Heart right ventricle (tissue), 16 donors: ENCODE measurements around the gene TIE1. TPM values are rescaled to one million over a fixed set of nuclear protein-coding genes. Genes with fewer than 3 reads are reported as not detected.
A peak's percentile ranks its signal among the peaks of the same experiment; 100 is the strongest.

ENCODE experiments used
- ATAC-seq, 8 donors: fragments of 200-7000 bp; cut with Tn5 transposase; one replicate each; pipeline ENCODE4 v1.9.1; 2020; ENCODE audit warnings: mild to moderate bottlenecking in 8 of 8, moderate library complexity in 8 of 8, moderate number of reproducible peaks in 1 of 8
- DNase-seq, 2 donors: peaks; one replicate each; pipeline ENCODE4 v3.0.0-alpha.2; 2020
- H3K27ac ChIP-seq, 10 donors: fragments of 200-600 bp; sonication (generic) in 2 of 10; one replicate each; pipeline versions ENCODE4 v1.5.0 to v1.8.0; 2020 to 2022; ENCODE audit warnings: mild to moderate bottlenecking in 3 of 10
- H3K27me3 ChIP-seq, 7 donors: fragments of 200-600 bp; one replicate each; pipeline ENCODE4 v1.8.0; 2021 to 2022; ENCODE audit warnings: mild to moderate bottlenecking in 2 of 7
- H3K36me3 ChIP-seq, 9 donors: fragments of 200-600 bp; sonication (generic) in 1 of 9; one replicate each; pipeline versions ENCODE4 v1.5.0 to v1.8.0; 2020 to 2022; ENCODE audit warnings: mild to moderate bottlenecking in 2 of 9
- H3K4me1 ChIP-seq, 9 donors: fragments of 200-600 bp; sonication (generic) in 1 of 9; one replicate each; pipeline versions ENCODE4 v1.5.0 to v1.8.0; 2020 to 2022; ENCODE audit warnings: mild to moderate bottlenecking in 4 of 9
- H3K4me3 ChIP-seq, 10 donors: fragments of 200-600 bp; sonication (generic) in 2 of 10; one replicate each; pipeline versions ENCODE4 v1.5.0 to v1.8.0; 2020 to 2022; ENCODE audit warnings: mild to moderate bottlenecking in 7 of 10, moderate library complexity in 2 of 10
- H3K9me3 ChIP-seq, 11 donors: fragments of 200-600 bp in 10 of 11; sonication (generic) in 2 of 11; one replicate each; pipeline versions ENCODE4 v1.5.0 to v1.8.0; 2013 to 2022; ENCODE audit warnings: mild to moderate bottlenecking in 2 of 11, control low read depth in 1 of 11, moderate library complexity in 1 of 11
- WGBS, 2 donors: extraction: QIAGEN DNeasy Blood & Tissue Kit; methylation state at CpG; one replicate each; pipeline ENCODE4 v1.1.7; 2013; ENCODE audit warnings: inconsistent platforms in 1 of 2; 5-methylcytosine and 5-hydroxymethylcytosine counted together
- intact Hi-C, 10 donors: fragments of 100-400 bp; cut with DNase I; formaldehyde crosslinking; loops; one replicate each; pipeline versions ENCODE4 v1.11.1 to v1.14.2; 2022
- polyA plus RNA-seq, 2 donors: library from polyadenylated mRNA; stranded (reverse); fragments of 200-250 nt; gene quantifications; one replicate each; pipeline ENCODE4 v1.2.3, GENCODE V29; 2013
- total RNA-seq, 10 donors: library from RNA; stranded (reverse); fragmentation: NEBNext Ultra II Directional in 3 of 10; extraction: Animal tissue kit (Norgen Biotek cat#: 25700) in 3 of 10; gene quantifications; one replicate each; pipeline versions ENCODE4 v1.2.1 to v1.2.4, GENCODE V29; 2021 to 2023
- TF ChIP-seq, protein P1 (sequence below), 9 donors: fragments of 200-600 bp; sonication (generic) in 2 of 9; IDR thresholded peaks; one replicate each; pipeline versions ENCODE4 v1.5.0 to v1.8.0; 2021 to 2022; ENCODE audit warnings: antibody characterized with exemption in 9 of 9, mild to moderate bottlenecking in 5 of 9, moderate library complexity in 1 of 9
- donor health status: Arrhythmogenic right ventricular cardiomyopathy.
- donor health status: ischemic (EF 13 %, LVEDD 7.1; RV severe dilation, severe dysfunction).
- donor health status: healthy with polysubstance abuse.
- donor health status: DM: no; HTN: yes; CAD: no.
- donor health status: DM: no; HTN: no; CAD: no.
- donor health status: ischemic (EF 25% LVEDD 6.9; RV normal size, moderate dysfunction).
- donor health status: ischemic (EF 25% LVEDD 5.7; RV mildly dilated, moderate dysfunction).
- donor health status: healthy.
- donor health status: DM: yes; HTN: yes; CAD: no.
- donor health status: Ischemic cardiomyopathy.
- donor health status: ischemic (EF 35%, LVEDD 5.7; RV mildly dilated, moderate dysfunction).
- donor health status: nonischemic (EF 11% LVEDD 7.7; RV severe dilation, severe dysfunction).
- donor health status: DM: yes; HTN: yes; CAD: no.
- donor health status: PGD.
- donor health status: ischemic (EF 29% LVEDD 5.4; RV normal size, mild dysfunction).
- donor health status: nonischemic (EF 23%, LVEDD 6.1; RV moderate dilation, normal function).

Gene TIE1
- total and polyA plus RNA-seq, 12 donors, result 19.9 to 55.8 (median 32.0) TPM

DNA sequence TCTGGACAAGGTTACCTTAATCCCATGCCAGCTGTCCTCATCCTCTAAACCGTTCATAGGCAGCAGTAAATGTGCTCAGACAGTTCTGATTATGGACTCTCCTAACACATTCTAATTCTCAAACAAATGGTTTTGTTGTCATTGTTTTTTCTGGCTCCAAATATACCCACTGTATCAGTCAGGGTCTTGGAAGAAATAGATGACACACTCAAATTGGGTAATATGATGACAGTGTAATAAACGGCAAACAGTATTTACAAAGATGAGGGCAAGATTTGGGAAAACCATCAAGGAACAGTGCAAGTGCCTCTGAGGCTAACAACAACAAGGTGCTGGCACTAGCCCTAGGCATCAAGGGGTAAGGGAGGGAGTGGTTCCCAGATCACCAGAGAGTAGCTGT lies 53.7 kb downstream of the TIE1 start:
- 73 to 81% methylated on average over 2 of the region's 2 CpGs for WGBS, 2 donors
- TF ChIP-seq, protein P1, sequence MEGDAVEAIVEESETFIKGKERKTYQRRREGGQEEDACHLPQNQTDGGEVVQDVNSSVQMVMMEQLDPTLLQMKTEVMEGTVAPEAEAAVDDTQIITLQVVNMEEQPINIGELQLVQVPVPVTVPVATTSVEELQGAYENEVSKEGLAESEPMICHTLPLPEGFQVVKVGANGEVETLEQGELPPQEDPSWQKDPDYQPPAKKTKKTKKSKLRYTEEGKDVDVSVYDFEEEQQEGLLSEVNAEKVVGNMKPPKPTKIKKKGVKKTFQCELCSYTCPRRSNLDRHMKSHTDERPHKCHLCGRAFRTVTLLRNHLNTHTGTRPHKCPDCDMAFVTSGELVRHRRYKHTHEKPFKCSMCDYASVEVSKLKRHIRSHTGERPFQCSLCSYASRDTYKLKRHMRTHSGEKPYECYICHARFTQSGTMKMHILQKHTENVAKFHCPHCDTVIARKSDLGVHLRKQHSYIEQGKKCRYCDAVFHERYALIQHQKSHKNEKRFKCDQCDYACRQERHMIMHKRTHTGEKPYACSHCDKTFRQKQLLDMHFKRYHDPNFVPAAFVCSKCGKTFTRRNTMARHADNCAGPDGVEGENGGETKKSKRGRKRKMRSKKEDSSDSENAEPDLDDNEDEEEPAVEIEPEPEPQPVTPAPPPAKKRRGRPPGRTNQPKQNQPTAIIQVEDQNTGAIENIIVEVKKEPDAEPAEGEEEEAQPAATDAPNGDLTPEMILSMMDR (IDR thresholded peaks at IDR 0.05), result no peak
- Histone ChIP-seq H3K36me3 (no peaks in the 10 kb centered on the region), H3K9me3 (no peaks in the 10 kb centered on the region), H3K4me3 (no peak overlapping the region), H3K27ac (no peak overlapping the region), H3K4me1 (peaks cover 2 to 27% (median 18%) of the 10 kb centered on the region in 9 donors), H3K27me3 (no peaks in the 10 kb centered on the region)
- ATAC-seq (no peak), DNase-seq (no peak)
- intact Hi-C loops, result no loop called here

DNA sequence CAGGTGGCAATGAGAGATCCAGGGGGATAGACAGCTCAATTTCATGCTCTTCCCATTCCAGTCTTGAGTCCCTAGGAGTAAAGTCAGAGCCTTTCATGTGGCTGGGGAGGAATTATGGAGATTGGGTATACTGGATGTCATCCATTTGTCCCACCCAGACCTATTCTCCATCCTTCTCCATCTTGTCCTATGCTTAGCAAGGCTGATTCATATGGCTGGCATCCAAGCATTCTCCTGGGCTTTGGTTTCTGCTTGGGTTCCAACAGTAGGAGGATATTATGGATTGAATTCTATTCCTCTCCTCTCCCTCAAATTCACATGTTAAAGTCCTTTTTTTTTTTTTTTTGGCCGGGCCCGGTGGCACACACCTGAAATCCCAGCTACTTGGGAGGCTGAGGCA lies 54.2 kb downstream of the TIE1 start:
- ATAC-seq, result no peak

DNA sequence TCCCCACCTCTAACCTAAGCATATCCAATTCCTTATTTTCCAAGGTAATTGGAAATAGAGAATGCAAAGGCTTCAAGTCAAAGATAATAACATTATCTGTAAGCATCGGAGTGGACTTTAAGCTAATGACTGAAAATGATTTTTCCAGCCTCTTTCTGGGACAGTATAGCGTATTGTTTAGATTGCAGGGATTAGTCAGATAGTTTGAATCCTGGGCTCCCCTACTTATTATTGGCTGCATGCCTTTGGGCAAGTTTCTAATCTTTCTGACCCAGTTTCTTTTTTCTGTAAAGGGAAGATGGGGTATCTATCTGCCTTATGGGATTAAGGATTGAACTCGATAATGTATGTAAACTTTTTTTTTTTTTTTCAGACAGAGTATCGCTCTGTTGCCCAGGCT lies 56.5 kb downstream of the TIE1 start:
- intact Hi-C loops, result loop anchor here in 3 of 10 donors (5.0 kb wide), 2 partner anchors 60 to 120 kb away; no protein-coding TSS in a partner anchor
- Histone ChIP-seq H3K4me3 (no peak overlapping the region), H3K9me3 (no peaks in the 10 kb centered on the region), H3K27me3 (no peaks in the 10 kb centered on the region), H3K36me3 (peaks cover 0 to 25% (median 5%) of the 10 kb centered on the region in 9 donors), H3K4me1 (peaks cover 2 to 41% (median 13%) of the 10 kb centered on the region in 9 donors), H3K27ac (peak overlapping the region in 1 of 10 donors; percentile 92)
- ATAC-seq (no peak), DNase-seq (no peak)
- 95 to 96% methylated on average over 4 of the region's 4 CpGs for WGBS, 2 donors
- TF ChIP-seq, protein P1 (IDR thresholded peaks at IDR 0.05), result no peak

More for the DNA sequence above, 54.2 kb downstream of the TIE1 start:
- no peak for DNase-seq
- TF ChIP-seq, protein P1 (IDR thresholded peaks at IDR 0.05), result no peak
- Histone ChIP-seq H3K36me3 (peaks cover 0 to 1% (median 0%) of the 10 kb centered on the region in 9 donors), H3K4me3 (no peak overlapping the region), H3K27ac (no peak overlapping the region), H3K9me3 (no peaks in the 10 kb centered on the region), H3K27me3 (no peaks in the 10 kb centered on the region), H3K4me1 (peaks cover 2 to 27% (median 14%) of the 10 kb centered on the region in 9 donors)
- WGBS, 2 donors, result 100% methylated on average over 2 of the region's 2 CpGs
- intact Hi-C loops, result loop anchor here in 3 of 10 donors (5.0 kb wide), 2 partner anchors 58 to 118 kb away; no protein-coding TSS in a partner anchor

DNA sequence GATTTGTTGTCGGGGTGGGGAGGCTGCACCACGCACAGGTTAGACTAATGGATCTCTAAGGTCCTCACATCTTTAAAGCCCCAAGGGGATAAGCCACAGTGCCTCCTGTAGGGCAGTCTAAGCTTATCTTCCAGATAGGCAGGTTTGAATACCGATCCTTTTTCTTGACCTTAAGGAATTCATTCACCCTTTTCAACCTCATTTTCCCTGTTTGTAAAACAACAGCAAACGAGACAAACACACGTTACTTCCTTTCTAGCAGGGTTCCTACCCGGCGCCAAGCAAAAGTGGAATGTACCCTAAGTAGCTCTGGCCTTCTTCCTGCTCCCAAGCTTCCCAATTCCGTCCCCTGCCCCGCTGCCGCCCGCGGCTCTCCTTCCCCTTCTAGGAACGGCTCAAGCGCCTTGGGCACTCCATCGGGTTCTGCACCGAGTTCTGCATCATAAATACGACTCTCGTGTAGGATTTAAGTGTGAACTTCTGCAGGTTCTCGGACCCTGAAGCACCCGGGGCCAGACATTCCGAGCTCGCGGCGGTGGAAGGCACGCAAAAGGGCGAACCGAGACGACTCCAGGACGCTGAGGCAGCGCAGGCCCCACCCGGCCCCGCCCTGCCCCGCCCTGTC lies 57.5 kb downstream of the TIE1 start:
- H3K27me3 ChIP-seq, result no peaks in the 10 kb centered on the region
- intact Hi-C loops, result loop anchor here in 4 of 10 donors (1.0 to 5.0 kb wide), 4 partner anchors 57 to 121 kb away; no protein-coding TSS in a partner anchor
- WGBS, 2 donors, result 1% methylated on average over 33 of the region's 33 CpGs

More for the DNA sequence above, 57.5 kb downstream of the TIE1 start:
- H3K4me1 ChIP-seq, result peaks cover 2 to 41% (median 13%) of the 10 kb centered on the region in 9 donors
- H3K9me3 ChIP-seq, result no peaks in the 10 kb centered on the region
- DNase-seq (no peak), ATAC-seq (peak; percentile 32 to 71 (median 52))
- peak overlapping the region; percentile 2 to 83 (median 72) for H3K4me3 ChIP-seq
- TF ChIP-seq, protein P1 (IDR thresholded peaks at IDR 0.05), result peak in 7 of 9 donors; percentile 22 to 53 (median 41)
- H3K27ac ChIP-seq, result peak overlapping the region; percentile 72 to 97 (median 94)
- H3K36me3 ChIP-seq, result peaks cover 0 to 34% (median 14%) of the 10 kb centered on the region in 9 donors
